Measurements from ENCODE around the gene ST8SIA6.

Gene ST8SIA6

DNA sequence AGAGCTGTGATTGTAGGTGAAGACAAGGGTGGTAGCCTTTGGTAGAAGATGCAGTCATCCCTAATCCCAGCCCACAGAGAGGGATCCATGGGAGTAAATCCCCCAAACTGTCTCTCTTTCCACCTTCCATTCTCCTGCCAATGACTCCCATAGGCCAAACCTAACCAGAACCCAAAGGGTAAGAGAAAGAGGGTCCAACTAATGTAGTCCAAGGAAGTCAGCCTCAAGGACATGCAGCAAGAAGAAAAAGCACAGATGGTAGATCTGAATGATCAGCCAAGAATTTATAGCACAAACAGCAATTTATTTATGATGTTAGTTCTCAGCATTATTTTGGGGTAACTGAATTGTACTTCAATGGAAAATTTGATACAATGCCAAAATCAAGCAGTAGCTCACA is 87.7 kb downstream of the ST8SIA6 start:
- POLR2A ChIA-PET, result no interaction called here
- DNase-seq (ENCODE audit: low read depth, low spot score), result no peak
- TF ChIP-seq, protein P1, sequence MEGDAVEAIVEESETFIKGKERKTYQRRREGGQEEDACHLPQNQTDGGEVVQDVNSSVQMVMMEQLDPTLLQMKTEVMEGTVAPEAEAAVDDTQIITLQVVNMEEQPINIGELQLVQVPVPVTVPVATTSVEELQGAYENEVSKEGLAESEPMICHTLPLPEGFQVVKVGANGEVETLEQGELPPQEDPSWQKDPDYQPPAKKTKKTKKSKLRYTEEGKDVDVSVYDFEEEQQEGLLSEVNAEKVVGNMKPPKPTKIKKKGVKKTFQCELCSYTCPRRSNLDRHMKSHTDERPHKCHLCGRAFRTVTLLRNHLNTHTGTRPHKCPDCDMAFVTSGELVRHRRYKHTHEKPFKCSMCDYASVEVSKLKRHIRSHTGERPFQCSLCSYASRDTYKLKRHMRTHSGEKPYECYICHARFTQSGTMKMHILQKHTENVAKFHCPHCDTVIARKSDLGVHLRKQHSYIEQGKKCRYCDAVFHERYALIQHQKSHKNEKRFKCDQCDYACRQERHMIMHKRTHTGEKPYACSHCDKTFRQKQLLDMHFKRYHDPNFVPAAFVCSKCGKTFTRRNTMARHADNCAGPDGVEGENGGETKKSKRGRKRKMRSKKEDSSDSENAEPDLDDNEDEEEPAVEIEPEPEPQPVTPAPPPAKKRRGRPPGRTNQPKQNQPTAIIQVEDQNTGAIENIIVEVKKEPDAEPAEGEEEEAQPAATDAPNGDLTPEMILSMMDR (IDR thresholded peaks at IDR 0.05; ENCODE audit: insufficient read depth, low read length, missing control alignments), result no peak
- H3K4me3 ChIP-seq (ENCODE audit: low read depth, low read length), result no peak overlapping the region
- CTCF ChIA-PET, result interaction anchor here (3.0 kb wide), 1 partner anchor 9 kb away, joined by 8 read pairs; no protein-coding TSS in a partner anchor

DNA sequence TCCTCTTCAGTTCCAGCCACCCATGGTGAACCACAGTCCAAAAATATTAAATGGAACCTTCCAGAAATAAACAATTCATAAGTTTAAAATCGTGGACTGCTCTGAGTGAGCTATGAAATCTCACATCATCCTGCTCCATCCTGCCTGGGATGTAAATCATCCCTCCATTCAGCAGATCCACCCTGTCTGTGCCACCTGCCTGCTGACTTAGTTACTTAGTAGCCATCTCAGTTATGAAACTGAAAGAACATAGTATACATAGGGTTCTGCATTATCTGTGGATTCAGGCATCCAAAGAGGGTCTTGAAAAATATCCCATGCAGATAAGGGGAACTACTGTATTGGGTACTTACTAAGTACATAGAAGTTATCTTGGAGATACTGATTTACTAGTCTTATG is 89.0 kb downstream of the ST8SIA6 start:
- TF ChIP-seq, protein P1 (IDR thresholded peaks at IDR 0.05; ENCODE audit: insufficient read depth, low read length, missing control alignments), result no peak
- ChIA-PET POLR2A (no interaction called here), CTCF (interaction anchor here (3.0 kb wide), 1 partner anchor 10 kb away, joined by 8 read pairs; no protein-coding TSS in a partner anchor)
- DNase-seq (ENCODE audit: low read depth, low spot score), result no peak
- no peak overlapping the region for H3K4me3 ChIP-seq (ENCODE audit: low read depth, low read length)

- TF ChIP-seq, protein P1 (IDR thresholded peaks at IDR 0.05; ENCODE audit: insufficient read depth, low read length, missing control alignments), result no peak
- ChIA-PET POLR2A (no interaction called here), CTCF (no interaction called here)
- DNase-seq (ENCODE audit: low read depth, low spot score), result no peak
- H3K4me3 ChIP-seq (ENCODE audit: low read depth, low read length), result no peak overlapping the region
These were observed 95.9 kb downstream of the ST8SIA6 start for GRCh38 chr10:17358461-17358860.

GRCh38 chr10:17357781-17358180 is 96.6 kb downstream of the ST8SIA6 start:
- no peak for DNase-seq (ENCODE audit: low read depth, low spot score)
- ChIA-PET POLR2A (no interaction called here), CTCF (no interaction called here)
- no peak overlapping the region for H3K4me3 ChIP-seq (ENCODE audit: low read depth, low read length)
- TF ChIP-seq, protein P1 (IDR thresholded peaks at IDR 0.05; ENCODE audit: insufficient read depth, low read length, missing control alignments), result no peak

- no peak overlapping the region for H3K4me3 ChIP-seq (ENCODE audit: low read depth, low read length)
- TF ChIP-seq, protein P1 (IDR thresholded peaks at IDR 0.05; ENCODE audit: insufficient read depth, low read length, missing control alignments), result no peak
- CTCF ChIA-PET, result no interaction called here
- no peak for DNase-seq (ENCODE audit: low read depth, low spot score)
- POLR2A ChIA-PET, result no interaction called here
These were observed 97.6 kb downstream of the ST8SIA6 start for GRCh38 chr10:17356820-17357219.

- CTCF ChIA-PET, result interaction anchor here (1.3 kb wide), 1 partner anchor 21 kb away, joined by 3 read pairs; no protein-coding TSS in a partner anchor
- TF ChIP-seq, protein P1 (IDR thresholded peaks at IDR 0.05; ENCODE audit: insufficient read depth, low read length, missing control alignments), result no peak
- no peak overlapping the region for H3K4me3 ChIP-seq (ENCODE audit: low read depth, low read length)
- POLR2A ChIA-PET, result no interaction called here
- no peak for DNase-seq (ENCODE audit: low read depth, low spot score)
These were observed 99.6 kb downstream of the ST8SIA6 start for GRCh38 chr10:17354781-17355180.
